HEK293T (cell line): ENCODE results near the gene RNF149.
"Not testable (repeated sequence)": the region's sequence is repeated elsewhere in the genome, so short reads cannot be mapped to it uniquely, and the experiment has no call there.

Experiments used
- FOXA1 ChIP-seq: fragments of 450-650 bp; IDR thresholded peaks from 2 replicates; pipeline ENCODE4 v1.6.1; 2016; ENCODE audit warnings: mild to moderate bottlenecking
- FOXM1 ChIP-seq: fragments of 450-650 bp; IDR thresholded peaks from 2 replicates; pipeline ENCODE4 v1.6.1; 2017; ENCODE audit warnings: mild to moderate bottlenecking, borderline replicate concordance
- LEF1 ChIP-seq: fragments of 450-650 bp; IDR thresholded peaks from 2 replicates; pipeline ENCODE4 v1.6.1; 2017; ENCODE audit warnings: mild to moderate bottlenecking, borderline replicate concordance
- SP1 ChIP-seq: fragments of 450-650 bp; IDR thresholded peaks from 2 replicates; pipeline ENCODE4 v1.6.1; 2017
- SUZ12 ChIP-seq: fragments of 450-650 bp; IDR thresholded peaks from 2 replicates; pipeline ENCODE4 v1.6.1; 2016; ENCODE audit warnings: mild to moderate bottlenecking
- TARDBP ChIP-seq: fragments of 450-650 bp; IDR thresholded peaks from 2 replicates; pipeline ENCODE4 v1.6.1; 2016

DNA sequence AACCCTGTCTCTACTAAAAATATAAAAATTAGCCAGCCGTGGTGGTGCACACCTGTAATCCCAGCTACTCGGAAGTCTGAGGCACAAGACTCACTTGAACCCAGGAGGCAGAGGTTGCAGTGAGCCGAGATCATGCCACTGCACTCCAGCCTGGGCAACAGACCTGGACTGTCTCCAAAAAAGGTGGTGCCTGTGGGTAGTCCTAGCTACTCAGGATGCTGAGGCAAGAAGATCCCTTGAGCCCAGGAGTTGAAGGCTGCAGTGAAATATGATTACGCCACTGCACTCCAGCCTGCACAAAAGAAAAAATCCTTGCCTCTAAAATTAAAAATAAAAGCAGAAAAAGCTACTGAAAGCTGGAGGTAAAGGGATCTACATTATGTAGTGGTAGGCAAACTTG, 44.1 kb upstream of the RNF149 start:
- TF ChIP-seq FOXM1, FOXA1, SUZ12, SP1, LEF1, TARDBP: not testable (repeated sequence)
